NCI-H2107 (cell line): Measurements from ENCODE around the gene NELL1.

ENCODE experiments used
- DNase-seq: peaks from one replicate; lab custom pipeline; 2025; lab: John Stamatoyannopoulos, UW

The NELL1 gene

GRCh38 chr11:20966489-20966888 is 297.1 kb downstream of the NELL1 start:
- DNase-seq: no peak

- DNase-seq: no peak
Measured at GRCh38 chr11:20973940-20974559, 304.7 kb downstream of the NELL1 start.

GRCh38 chr11:20980736-20981135 is 311.4 kb downstream of the NELL1 start:
- no peak for DNase-seq

GRCh38 chr11:20990447-20990846 is 321.1 kb downstream of the NELL1 start:
- DNase-seq: no peak

- no peak for DNase-seq
Measured at GRCh38 chr11:20991471-20991870, 322.1 kb downstream of the NELL1 start.

GRCh38 chr11:21007297-21007696 is 337.9 kb downstream of the NELL1 start:
- no peak for DNase-seq

GRCh38 chr11:21018248-21018647 is 348.9 kb downstream of the NELL1 start:
- no peak for DNase-seq

- DNase-seq: no peak
Measured at GRCh38 chr11:21026685-21027084, 357.3 kb downstream of the NELL1 start.

GRCh38 chr11:21037850-21038249 is 368.5 kb downstream of the NELL1 start:
- no peak for DNase-seq

- DNase-seq: no peak
Measured at GRCh38 chr11:21038801-21039200, 369.4 kb downstream of the NELL1 start.

- no peak for DNase-seq
Measured at GRCh38 chr11:21040630-21041029, 371.2 kb downstream of the NELL1 start.

- no peak for DNase-seq
Measured at GRCh38 chr11:21048626-21049025, 379.2 kb downstream of the NELL1 start.

GRCh38 chr11:21053466-21053865 is 384.1 kb downstream of the NELL1 start:
- DNase-seq: no peak

GRCh38 chr11:21056644-21057043 is 387.3 kb downstream of the NELL1 start:
- no peak for DNase-seq

- no peak for DNase-seq
Measured at GRCh38 chr11:21059879-21060278, 390.5 kb downstream of the NELL1 start.

- no peak for DNase-seq
Measured at GRCh38 chr11:21066030-21066429, 396.6 kb downstream of the NELL1 start.

- DNase-seq: no peak
Measured at GRCh38 chr11:21068886-21069285, 399.5 kb downstream of the NELL1 start.

GRCh38 chr11:21069909-21070308 is 400.5 kb downstream of the NELL1 start:
- no peak for DNase-seq

- no peak for DNase-seq
Measured at GRCh38 chr11:21072558-21072957, 403.2 kb downstream of the NELL1 start.

- DNase-seq: no peak
Measured at GRCh38 chr11:21082853-21083252, 413.5 kb downstream of the NELL1 start.

- DNase-seq: no peak
Measured at GRCh38 chr11:21088930-21089329, 419.5 kb downstream of the NELL1 start.

GRCh38 chr11:21104641-21105040 is 435.3 kb downstream of the NELL1 start:
- no peak for DNase-seq

GRCh38 chr11:21105196-21105917 is 436.0 kb downstream of the NELL1 start:
- no peak for DNase-seq

GRCh38 chr11:21109341-21109740 is 440.0 kb downstream of the NELL1 start:
- no peak for DNase-seq
